IMR-90 (cell line): Measurements from ENCODE around the gene CWC27. TPM values are rescaled to one million over a fixed set of nuclear protein-coding genes. Genes with fewer than 3 reads are reported as not detected.

Source experiments
- ATAC-seq: fragments of 200-7000 bp; cut with Tn5 transposase; 2 replicates; pipeline ENCODE4 v1.9.1; 2020; ENCODE audit warnings: low read depth, mild to moderate bottlenecking, moderate library complexity
- BruUV-seq: library from RNA; stranded (reverse); fragments of 400-500 nt; replicated peaks from 2 replicates; lab custom pipeline; 2021; lab: Mats Ljungman, UMichigan
- CTCF ChIA-PET: fragments of 300-600 bp; formaldehyde crosslinking; extraction: SDS; loops from one replicate; lab custom pipeline; 2021; ENCODE audit warnings: antibody characterized with exemption; lab: Yijun Ruan, JAX
- POLR2A ChIA-PET: fragments of 300-600 bp; sonication (Branson Sonifier 250); formaldehyde crosslinking; loops from one replicate; lab custom pipeline; 2022; ENCODE audit warnings: antibody characterized with exemption; ENCODE audit not compliant: unreplicated experiment; lab: Charles Lee
- DNase-seq: peaks from one replicate; pipeline ENCODE4 v3.0.0; 2013
- H2AFZ ChIP-seq: replicated peaks from 2 replicates; pipeline ENCODE3; 2013; ENCODE audit warnings: low read length, mild to moderate bottlenecking; ENCODE audit not compliant: poor library complexity
- H2AK5ac ChIP-seq: 2 replicates; pipeline ENCODE4 v1.6.1; 2013; ENCODE audit warnings: low read depth, low read length, inconsistent platforms
- H2AK9ac ChIP-seq: replicated peaks from 2 replicates; pipeline ENCODE3; 2013; ENCODE audit warnings: mild to moderate bottlenecking, low read depth, low read length, moderate library complexity; ENCODE audit not compliant: poor library complexity
- H2BK120ac ChIP-seq: 2 replicates; pipeline ENCODE4 v1.6.1; 2013; ENCODE audit warnings: low read depth, low read length, inconsistent platforms
- H2BK15ac ChIP-seq: 3 replicates; pipeline ENCODE4 v1.6.1; 2013; ENCODE audit warnings: low read depth, low read length, inconsistent platforms
- H2BK20ac ChIP-seq: 2 replicates; pipeline ENCODE4 v1.6.1; 2013; ENCODE audit warnings: low read depth, mild to moderate bottlenecking, inconsistent platforms, low read length, moderate library complexity
- H2BK5ac ChIP-seq: 2 replicates; pipeline ENCODE4 v1.6.1; 2013; ENCODE audit warnings: mild to moderate bottlenecking, low read depth, low read length, inconsistent platforms; ENCODE audit not compliant: poor library complexity, severe bottlenecking
- H3K14ac ChIP-seq: replicated peaks from 2 replicates; pipeline ENCODE4 v1.6.1; 2013; ENCODE audit warnings: low read depth, low read length, inconsistent platforms
- H3K18ac ChIP-seq: 2 replicates; pipeline ENCODE4 v1.6.1; 2013; ENCODE audit warnings: low read depth, low read length, control low read depth
- H3K23ac ChIP-seq: 2 replicates; pipeline ENCODE4 v1.6.1; 2013; ENCODE audit warnings: low read depth, low read length, inconsistent platforms
- H3K27ac ChIP-seq: 2 replicates; pipeline ENCODE4 v1.5.1; 2013; ENCODE audit warnings: mild to moderate bottlenecking, control low read depth, low read length; ENCODE audit not compliant: insufficient read depth
- H3K27me3 ChIP-seq: 2 replicates; pipeline ENCODE4 v1.6.1; 2013; ENCODE audit warnings: low read length; ENCODE audit not compliant: control insufficient read depth, insufficient read depth
- H3K36me3 ChIP-seq: 2 replicates; pipeline ENCODE4 v1.6.1; 2013; ENCODE audit warnings: low read length, mixed read lengths; ENCODE audit not compliant: control insufficient read depth, insufficient read depth
- H3K4ac ChIP-seq: 2 replicates; pipeline ENCODE4 v1.6.1; 2013; ENCODE audit warnings: low read depth, low read length, inconsistent platforms
- H3K4me1 ChIP-seq: 2 replicates; pipeline ENCODE4 v1.6.1; 2013; ENCODE audit warnings: low read length, mixed read lengths; ENCODE audit not compliant: control insufficient read depth, insufficient read depth
- H3K4me2 ChIP-seq: 2 replicates; pipeline ENCODE4 v1.6.1; 2013; ENCODE audit warnings: low read depth, mild to moderate bottlenecking, control low read depth, low read length, moderate library complexity
- H3K4me3 ChIP-seq: 2 replicates; pipeline ENCODE4 v1.5.1; 2013; ENCODE audit warnings: low read depth, mild to moderate bottlenecking, control low read depth, low read length, moderate library complexity; ENCODE audit not compliant: insufficient read depth
- H3K56ac ChIP-seq: 2 replicates; pipeline ENCODE4 v1.6.1; 2013; ENCODE audit warnings: low read length, inconsistent platforms; ENCODE audit not compliant: insufficient read depth; ENCODE audit errors: extremely low read depth
- H3K79me1 ChIP-seq, 2 experiments: 2 replicates each; pipeline ENCODE4 v1.6.1; 2013; ENCODE audit warnings: low read length in 2 of 2, inconsistent platforms in 1 of 2, low read depth in 1 of 2
- H3K9ac ChIP-seq: 2 replicates; pipeline ENCODE4 v1.6.1; 2013; ENCODE audit warnings: low read depth, low read length, control low read depth
- H3K9me1 ChIP-seq: 2 replicates; pipeline ENCODE4 v1.6.1; 2013; ENCODE audit warnings: low read length, inconsistent platforms; ENCODE audit not compliant: insufficient read depth
- H3K9me3 ChIP-seq: 2 replicates; pipeline ENCODE4 v1.6.1; 2013; ENCODE audit warnings: low read length; ENCODE audit not compliant: control insufficient read depth, insufficient read depth
- H4K20me1 ChIP-seq: 2 replicates; pipeline ENCODE4 v1.6.1; 2013; ENCODE audit warnings: low read length, inconsistent platforms; ENCODE audit not compliant: insufficient read depth
- H4K5ac ChIP-seq: 2 replicates; pipeline ENCODE4 v1.6.1; 2013; ENCODE audit warnings: mild to moderate bottlenecking, low read depth, low read length, control low read depth
- H4K8ac ChIP-seq, 2 experiments: 2 replicates each; pipeline ENCODE4 v1.6.1; 2013; ENCODE audit warnings: low read depth in 2 of 2, low read length in 2 of 2, control low read depth in 1 of 2, inconsistent platforms in 1 of 2
- H4K91ac ChIP-seq: 2 replicates; pipeline ENCODE4 v1.6.1; 2013; ENCODE audit warnings: low read depth, low read length, inconsistent platforms; ENCODE audit not compliant: insufficient read depth
- BHLHE40 ChIP-seq: fragments of 150-350 bp; IDR thresholded peaks from 2 replicates; pipeline ENCODE4 v1.6.1; 2016; ENCODE audit warnings: mild to moderate bottlenecking, low read depth, low read length
- CHD1 ChIP-seq: IDR thresholded peaks from 2 replicates; pipeline ENCODE4 v1.6.1; 2012; ENCODE audit warnings: low read depth, low read length, improper control_type of control experiment
- CTCF ChIP-seq: conservative IDR thresholded peaks from 2 replicates; pipeline ENCODE4 v1.5.1; 2012; ENCODE audit warnings: mild to moderate bottlenecking, low read depth, low read length, improper control_type of control experiment
- ELK1 ChIP-seq: fragments of 150-350 bp; IDR thresholded peaks from 2 replicates; pipeline ENCODE4 v1.6.1; 2016; ENCODE audit warnings: low read depth, mild to moderate bottlenecking, low read length, moderate library complexity, borderline replicate concordance
- FOS ChIP-seq: fragments of 150-350 bp; IDR thresholded peaks from 2 replicates; pipeline ENCODE4 v1.6.1; 2016; ENCODE audit warnings: low read depth, low read length
- MAFK ChIP-seq: IDR thresholded peaks from 2 replicates; pipeline ENCODE4 v1.6.1; 2012; ENCODE audit warnings: low read depth, low read length, improper control_type of control experiment
- MAZ ChIP-seq: IDR thresholded peaks from 2 replicates; pipeline ENCODE4 v1.6.1; 2012; ENCODE audit warnings: low read depth, mild to moderate bottlenecking, low read length, improper control_type of control experiment, moderate library complexity, borderline replicate concordance
- NFE2L2 ChIP-seq: fragments of 150-350 bp; IDR thresholded peaks from 2 replicates; pipeline ENCODE4 v1.6.1; 2016; ENCODE audit warnings: low read depth, mild to moderate bottlenecking, low read length
- POLR2A ChIP-seq: IDR thresholded peaks from 2 replicates; pipeline ENCODE4 v1.6.1; 2012; ENCODE audit warnings: mild to moderate bottlenecking, low read depth, low read length
- RAD21 ChIP-seq: IDR thresholded peaks from 2 replicates; pipeline ENCODE4 v1.6.1; 2012; ENCODE audit warnings: low read length, improper control_type of control experiment
- RFX5 ChIP-seq: IDR thresholded peaks from 2 replicates; pipeline ENCODE4 v1.8.0; 2012; ENCODE audit warnings: low read depth, mild to moderate bottlenecking, low read length, moderate library complexity
- SMC3 ChIP-seq: fragments of 150-350 bp; IDR thresholded peaks from 2 replicates; pipeline ENCODE4 v1.6.1; 2016; ENCODE audit warnings: low read depth, mild to moderate bottlenecking, antibody characterized with exemption, low read length, moderate library complexity
- USF2 ChIP-seq: fragments of 150-350 bp; IDR thresholded peaks from 2 replicates; pipeline ENCODE4 v1.6.1; 2017; ENCODE audit warnings: mild to moderate bottlenecking, antibody characterized with exemption, low read length, low read depth
- WGBS, 2 experiments: methylation state at CpG; one replicate each; pipeline versions ENCODE4 v1.1.5 to v1.1.7; 2013; ENCODE audit warnings: missing lambda C conversion rate in 2 of 2; ENCODE audit not compliant: insufficient read length in 1 of 2; ENCODE audit errors: extremely low coverage in 2 of 2; 5-methylcytosine and 5-hydroxymethylcytosine counted together
- dilution Hi-C: fragments of 300-500 bp; cut with HindIII; formaldehyde crosslinking; loops from one replicate; pipeline ENCODE4 v1.14.3; 2018; ENCODE audit warnings: low sequenced_read_pairs; ENCODE audit not compliant: unreplicated experiment
- in situ Hi-C: fragments of 300-500 bp; cut with MboI; formaldehyde crosslinking; loops from 3 replicates; pipeline ENCODE4 v1.14.3; 2019; ENCODE audit warnings: low sequenced_read_pairs, inconsistent platforms, mixed read lengths
- intact Hi-C: fragments of 100-400 bp; cut with micrococcal nuclease; formaldehyde crosslinking; loops from 2 replicates; pipeline ENCODE4 v1.10.0; 2022
- polyA plus RNA-seq, 3 experiments: library from polyadenylated mRNA; depleted of rRNA; stranded (reverse); fragments of >200 nt; gene quantifications; 2 replicates each; pipeline ENCODE4 v1.2.3, GENCODE V29; 2012; ENCODE audit warnings: low replicate concordance in 1 of 3
- total RNA-seq: library from RNA; depleted of rRNA; stranded (reverse); fragments of >200 nt; gene quantifications from 2 replicates; pipeline ENCODE4 v1.2.3, GENCODE V29; 2012

CWC27 gene
- total and polyA plus RNA-seq, 2 of the 4 experiments (the other 2 are of a cell fraction): 13.3 to 17.1 TPM

- Histone ChIP-seq H3K27ac (no peak overlapping the region), H2AFZ (peak overlapping the region; percentile 46)
Observed at GRCh38 chr5:65041296-65042158, 272.8 kb downstream of the CWC27 start.

More at GRCh38 chr5:65041296-65042158, 272.8 kb downstream of the CWC27 start:
- no peak overlapping the region for H3K9ac ChIP-seq
- H2BK5ac ChIP-seq: peak overlapping the region; percentile 60
- ChIA-PET POLR2A (no interaction called here), CTCF (no interaction called here)
- no peak overlapping the region for H3K56ac ChIP-seq
- H3K4me1 ChIP-seq: no peaks in the 10 kb centered on the region
- DNase-seq (peak; percentile 61), ATAC-seq (no peak; the same call in 1 of the 2 replicates)
- no peaks in the 10 kb centered on the region for H3K36me3 ChIP-seq
- no peaks in the 10 kb centered on the region for H3K9me1 ChIP-seq
- in situ Hi-C loops: no loop called here
- no TSS peak for BruUV-seq
- dilution Hi-C loops: no loop called here
- no peak overlapping the region for H3K18ac ChIP-seq
- WGBS, 2 experiments: no CpG with 5 or more reads among the region's 2 CpGs
- intact Hi-C loops: no loop called here
- H2BK15ac ChIP-seq: peak overlapping the region; percentile 45
- H4K20me1 ChIP-seq: no peaks in the 10 kb centered on the region
- H2AK9ac ChIP-seq: peak overlapping the region; percentile 6
- no peaks in the 10 kb centered on the region for H3K79me1 ChIP-seq
- H3K23ac ChIP-seq: peak overlapping the region; percentile 46; the same call in 1 of the 2 replicates
- no peaks in the 10 kb centered on the region for H3K27me3 ChIP-seq
- peak overlapping the region; percentile 84 for H3K14ac ChIP-seq
- TF ChIP-seq RAD21 (no peak), MAFK (no peak), CHD1 (no peak), FOS (no peak), NFE2L2 (no peak), RFX5 (no peak), BHLHE40 (no peak), MAZ (no peak), USF2 (no peak), SMC3 (no peak), ELK1 (no peak), CTCF (no peak), POLR2A (no peak)
- H3K4ac ChIP-seq: peak overlapping the region; percentile 78; the same call in 1 of the 2 replicates
- H3K9me3 ChIP-seq: no peaks in the 10 kb centered on the region
- peak overlapping the region; percentile 99; the same call in 1 of the 2 replicates for H2AK5ac ChIP-seq
- no peak overlapping the region for H3K4me3 ChIP-seq
- peak overlapping the region; percentile 31 for H2BK20ac ChIP-seq
- peak overlapping the region; percentile 90 for H2BK120ac ChIP-seq
- no peak overlapping the region for H3K4me2 ChIP-seq
- peak overlapping the region; percentile 74; the same call in 1 of the 2 replicates for H4K91ac ChIP-seq
- H4K5ac ChIP-seq: no peak overlapping the region; the same call in 1 of the 2 replicates
- peak overlapping the region; percentile 10 to 66; a peak in 2 of 4 replicates for H4K8ac ChIP-seq
